ENCODE data around the gene TCEA3. TPM values are rescaled to one million over a fixed set of nuclear protein-coding genes. Genes with fewer than 3 reads are reported as not detected.

Gene TCEA3
- total and polyA plus RNA-seq, 8 donors = 70.8 to 143 (median 116) TPM

- Histone ChIP-seq H3K36me3 (peaks cover 0 to 46% (median 10%) of the 10 kb centered on the region in 3 donors), H3K4me3 (no peak overlapping the region), H3K9me3 (no peaks in the 10 kb centered on the region), H3K27ac (peak overlapping the region in 2 of 4 donors; percentile 67 to 73), H3K4me1 (peaks cover 6 to 19% (median 14%) of the 10 kb centered on the region in 3 donors), H3K27me3 (no peaks in the 10 kb centered on the region)
- WGBS, 2 donors = 92 to 97% methylated on average over 4 of the region's 4 CpGs
- no peak for TF ChIP-seq CTCF (IDR thresholded peaks at IDR 0.05)
- intact Hi-C loops (cut with DNase I) = no loop called here
- ATAC-seq (no peak), FAIRE-seq (no peak), DNase-seq (no peak)
These were observed 28.7 kb downstream of the TCEA3 start for GRCh38 chr1:23395849-23396248.

- Histone ChIP-seq H3K4me1 (peaks cover 6 to 19% (median 14%) of the 10 kb centered on the region in 3 donors), H3K27me3 (no peaks in the 10 kb centered on the region), H3K4me3 (no peak overlapping the region), H3K36me3 (peaks cover 0 to 46% (median 10%) of the 10 kb centered on the region in 3 donors), H3K9me3 (no peaks in the 10 kb centered on the region), H3K27ac (peak overlapping the region in 3 of 4 donors; percentile 17 to 73 (median 67))
- ATAC-seq (no peak), FAIRE-seq (no peak), DNase-seq (no peak)
- intact Hi-C loops (cut with DNase I) = no loop called here
- 73% methylated on average over 8 of the region's 8 CpGs for WGBS, 2 donors
- TF ChIP-seq CTCF (IDR thresholded peaks at IDR 0.05) = no peak
These were observed 29.3 kb downstream of the TCEA3 start for GRCh38 chr1:23395154-23395724.

- peak; percentile 60 to 91 (median 79) for ATAC-seq
- Histone ChIP-seq H3K36me3 (peaks cover 0 to 43% (median 10%) of the 10 kb centered on the region in 3 donors), H3K4me3 (no peak overlapping the region), H3K4me1 (peaks cover 6 to 19% (median 14%) of the 10 kb centered on the region in 3 donors), H3K27ac (peak overlapping the region in 3 of 4 donors; percentile 24 to 73 (median 67)), H3K9me3 (no peaks in the 10 kb centered on the region), H3K27me3 (no peaks in the 10 kb centered on the region)
- DNase-seq = peak in 5 of 6 donors; percentile 53 to 84 (median 80)
- intact Hi-C loops (cut with DNase I) = no loop called here
- no peak for FAIRE-seq
- 37 to 39% methylated on average over 7 of the region's 7 CpGs for WGBS, 2 donors
- no peak for TF ChIP-seq CTCF (IDR thresholded peaks at IDR 0.05)
These were observed 29.9 kb downstream of the TCEA3 start for GRCh38 chr1:23394684-23395083.

- TF ChIP-seq CTCF (IDR thresholded peaks at IDR 0.05) = no peak
- intact Hi-C loops (cut with DNase I) = no loop called here
- ATAC-seq (peak; percentile 6 to 61 (median 25)), FAIRE-seq (no peak), DNase-seq (no peak)
- Histone ChIP-seq H3K27me3 (no peaks in the 10 kb centered on the region), H3K4me1 (peaks cover 6 to 19% (median 14%) of the 10 kb centered on the region in 3 donors), H3K4me3 (no peak overlapping the region), H3K36me3 (peaks cover 0 to 42% (median 10%) of the 10 kb centered on the region in 3 donors), H3K9me3 (no peaks in the 10 kb centered on the region), H3K27ac (peak overlapping the region; percentile 4 to 73 (median 46))
- 70 to 74% methylated on average over 4 of the region's 4 CpGs for WGBS, 2 donors
These were observed 30.4 kb downstream of the TCEA3 start for GRCh38 chr1:23394181-23394580.

GRCh38 chr1:23393706-23394105 lies 30.8 kb downstream of the TCEA3 start:
- ATAC-seq (peak in 3 of 4 donors; percentile 29 to 41 (median 37)), DNase-seq (peak in 3 of 6 donors; percentile 38 to 67 (median 46)), FAIRE-seq (no peak)
- 88 to 96% methylated on average over 15 of the region's 15 CpGs for WGBS, 2 donors
- TF ChIP-seq CTCF (IDR thresholded peaks at IDR 0.05) = no peak
- Histone ChIP-seq H3K27me3 (no peaks in the 10 kb centered on the region), H3K36me3 (peaks cover 0 to 39% (median 10%) of the 10 kb centered on the region in 3 donors), H3K9me3 (no peaks in the 10 kb centered on the region), H3K27ac (peak overlapping the region; percentile 4 to 73 (median 46)), H3K4me3 (no peak overlapping the region), H3K4me1 (peaks cover 6 to 19% (median 14%) of the 10 kb centered on the region in 3 donors)
- intact Hi-C loops (cut with DNase I) = no loop called here

Measured in pancreas (tissue), 10 donors.